ENCODE measurements around the gene RTN4IP1. TPM values are rescaled to one million over a fixed set of nuclear protein-coding genes. Genes with fewer than 3 reads are reported as not detected.
A peak's percentile ranks its signal among the peaks of the same experiment; 100 is the strongest.
"Not testable (repeated sequence)": the region's sequence is repeated elsewhere in the genome, so short reads cannot be mapped to it uniquely, and the experiment has no call there.

The RTN4IP1 gene
- total RNA-seq, 4 donors from 2014 or later = 3.3 to 7.1 (median 6.8) TPM

DNA sequence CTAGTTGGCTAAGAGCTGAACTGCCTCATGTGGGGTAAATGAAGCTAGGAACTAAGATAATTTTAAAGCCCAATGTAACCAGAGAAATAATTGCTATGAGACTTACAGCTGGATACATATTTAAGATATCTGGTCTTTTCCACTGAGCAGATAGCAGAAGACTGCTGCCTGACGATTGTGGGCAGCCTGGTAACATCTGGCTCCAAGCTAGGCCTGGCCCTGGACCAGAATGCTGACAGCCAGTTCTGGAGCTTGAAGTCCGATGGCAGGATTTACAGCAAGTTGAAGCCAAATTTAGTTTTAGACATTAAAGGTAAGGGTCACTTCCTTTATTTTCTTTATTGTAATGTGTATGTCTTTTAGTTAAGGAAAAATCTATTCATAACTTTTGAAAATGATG lies 65.7 kb downstream of the RTN4IP1 start:
- Histone ChIP-seq H3K36me3 (peaks cover 0 to 22% (median 0%) of the 10 kb centered on the region in 3 donors), H3K4me1 (peaks cover 0 to 8% (median 0%) of the 10 kb centered on the region in 4 donors), H3K4me3 (no peak overlapping the region), H3K9me3 (no peaks in the 10 kb centered on the region), H3K27ac (no peak overlapping the region), H3K27me3 (no peaks in the 10 kb centered on the region)
- 40 to 58% methylated on average over 2 of the region's 2 CpGs for WGBS, 2 donors
- no peak for DNase-seq (ENCODE audit: low spot score in 2 of 2)
- TF ChIP-seq EP300 (IDR thresholded peaks at IDR 0.05) = no peak
- no peak for TF ChIP-seq POLR2A (IDR thresholded peaks at IDR 0.05)
- TF ChIP-seq, protein P1, sequence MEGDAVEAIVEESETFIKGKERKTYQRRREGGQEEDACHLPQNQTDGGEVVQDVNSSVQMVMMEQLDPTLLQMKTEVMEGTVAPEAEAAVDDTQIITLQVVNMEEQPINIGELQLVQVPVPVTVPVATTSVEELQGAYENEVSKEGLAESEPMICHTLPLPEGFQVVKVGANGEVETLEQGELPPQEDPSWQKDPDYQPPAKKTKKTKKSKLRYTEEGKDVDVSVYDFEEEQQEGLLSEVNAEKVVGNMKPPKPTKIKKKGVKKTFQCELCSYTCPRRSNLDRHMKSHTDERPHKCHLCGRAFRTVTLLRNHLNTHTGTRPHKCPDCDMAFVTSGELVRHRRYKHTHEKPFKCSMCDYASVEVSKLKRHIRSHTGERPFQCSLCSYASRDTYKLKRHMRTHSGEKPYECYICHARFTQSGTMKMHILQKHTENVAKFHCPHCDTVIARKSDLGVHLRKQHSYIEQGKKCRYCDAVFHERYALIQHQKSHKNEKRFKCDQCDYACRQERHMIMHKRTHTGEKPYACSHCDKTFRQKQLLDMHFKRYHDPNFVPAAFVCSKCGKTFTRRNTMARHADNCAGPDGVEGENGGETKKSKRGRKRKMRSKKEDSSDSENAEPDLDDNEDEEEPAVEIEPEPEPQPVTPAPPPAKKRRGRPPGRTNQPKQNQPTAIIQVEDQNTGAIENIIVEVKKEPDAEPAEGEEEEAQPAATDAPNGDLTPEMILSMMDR (IDR thresholded peaks at IDR 0.05) = no peak

GRCh38 chr6:106561686-106562405 lies 67.5 kb downstream of the RTN4IP1 start:
- peaks cover 0 to 24% (median 0%) of the 10 kb centered on the region in 3 donors for H3K36me3 ChIP-seq
- no peak overlapping the region for H3K4me3 ChIP-seq
- WGBS, 2 donors = 38 to 40% methylated on average over 6 of the region's 6 CpGs
- H3K4me1 ChIP-seq = peaks cover 0 to 15% (median 3%) of the 10 kb centered on the region in 4 donors
- DNase-seq (ENCODE audit: low spot score in 2 of 2) = no peak
- H3K27me3 ChIP-seq = no peaks in the 10 kb centered on the region
- H3K9me3 ChIP-seq = no peaks in the 10 kb centered on the region
- TF ChIP-seq, protein P1 (IDR thresholded peaks at IDR 0.05) = no peak
- TF ChIP-seq POLR2A (IDR thresholded peaks at IDR 0.05) (no peak), EP300 (IDR thresholded peaks at IDR 0.05) (no peak)
- peak overlapping the region in 1 of 4 donors; percentile 33 for H3K27ac ChIP-seq

DNA sequence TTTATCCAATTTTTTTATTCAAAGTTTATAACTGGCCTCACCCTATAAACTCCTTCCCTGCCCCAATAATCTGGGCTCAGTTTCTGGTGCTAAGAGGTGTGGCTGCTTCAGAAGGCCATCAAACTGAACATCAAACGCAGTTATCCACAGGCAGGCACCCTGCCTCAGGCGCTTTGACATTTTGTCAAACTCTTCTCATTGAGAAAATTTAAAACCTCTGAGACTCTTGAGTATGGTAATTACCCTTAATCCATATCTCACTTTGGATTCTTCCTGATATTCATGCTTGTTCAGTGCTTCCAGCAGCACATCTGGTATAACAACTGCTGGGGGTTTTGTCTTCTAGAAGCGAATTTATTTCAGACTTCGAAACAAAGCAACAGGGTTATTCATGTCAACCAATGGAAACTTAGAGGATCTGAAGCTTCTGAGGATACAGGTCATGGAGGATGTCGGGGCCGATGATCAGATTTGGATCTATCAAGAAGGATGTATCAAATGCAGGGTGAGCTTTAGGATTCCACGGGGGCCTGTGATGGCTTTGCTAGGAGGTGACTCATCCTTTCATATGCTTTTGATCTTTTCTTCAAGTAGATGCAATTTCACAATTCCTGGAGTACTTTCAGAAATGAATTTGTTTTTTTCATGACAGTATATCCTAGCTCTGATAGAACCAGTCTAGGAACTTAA lies 68.2 kb downstream of the RTN4IP1 start:
- 80 to 81% methylated on average over 7 of the region's 7 CpGs for WGBS, 2 donors
- no peaks in the 10 kb centered on the region for H3K27me3 ChIP-seq
- H3K27ac ChIP-seq = no peak overlapping the region
- TF ChIP-seq EP300 (IDR thresholded peaks at IDR 0.05) = no peak
- TF ChIP-seq, protein P1 (IDR thresholded peaks at IDR 0.05) = no peak
- no peak for TF ChIP-seq POLR2A (IDR thresholded peaks at IDR 0.05)
- H3K9me3 ChIP-seq = no peaks in the 10 kb centered on the region
- H3K36me3 ChIP-seq = peaks cover 0 to 24% (median 0%) of the 10 kb centered on the region in 3 donors
- no peak for DNase-seq (ENCODE audit: low spot score in 2 of 2)
- no peak overlapping the region for H3K4me3 ChIP-seq
- peaks cover 0 to 15% (median 3%) of the 10 kb centered on the region in 4 donors for H3K4me1 ChIP-seq

- H3K27me3 ChIP-seq; H3K9me3 ChIP-seq; DNase-seq (ENCODE audit: low spot score in 2 of 2); H3K27ac ChIP-seq; H3K4me3 ChIP-seq: not testable (repeated sequence)
- 91 to 92% methylated on average over 5 of the region's 5 CpGs for WGBS, 2 donors
- Histone ChIP-seq H3K36me3 (peaks cover 0 to 26% (median 0%) of the 10 kb centered on the region in 3 donors), H3K4me1 (peaks cover 0 to 15% (median 3%) of the 10 kb centered on the region in 4 donors)
These were observed 69.6 kb downstream of the RTN4IP1 start for GRCh38 chr6:106559659-106560058.

- Histone ChIP-seq H3K27ac (peak overlapping the region in 1 of 4 donors; percentile 46), H3K9me3 (no peaks in the 10 kb centered on the region), H3K36me3 (peaks cover 0 to 31% (median 0%) of the 10 kb centered on the region in 3 donors), H3K4me1 (peaks cover 0 to 15% (median 3%) of the 10 kb centered on the region in 4 donors), H3K27me3 (no peaks in the 10 kb centered on the region), H3K4me3 (no peak overlapping the region)
- DNase-seq (ENCODE audit: low spot score in 2 of 2) = no peak
- TF ChIP-seq POLR2A (IDR thresholded peaks at IDR 0.05) = no peak
- TF ChIP-seq, protein P1 (IDR thresholded peaks at IDR 0.05) = no peak
- no peak for TF ChIP-seq EP300 (IDR thresholded peaks at IDR 0.05)
- WGBS, 2 donors = 80 to 89% methylated on average over 4 of the region's 4 CpGs
These were observed 70.9 kb downstream of the RTN4IP1 start for GRCh38 chr6:106558364-106558763.
